Measurements from ENCODE around the gene IAPP. TPM values are rescaled to one million over a fixed set of nuclear protein-coding genes. Genes with fewer than 3 reads are reported as not detected.
"Not testable (repeated sequence)": the region's sequence is repeated elsewhere in the genome, so short reads cannot be mapped to it uniquely, and the experiment has no call there.

IAPP gene
- total RNA-seq, result not detected in 2 replicates

DNA sequence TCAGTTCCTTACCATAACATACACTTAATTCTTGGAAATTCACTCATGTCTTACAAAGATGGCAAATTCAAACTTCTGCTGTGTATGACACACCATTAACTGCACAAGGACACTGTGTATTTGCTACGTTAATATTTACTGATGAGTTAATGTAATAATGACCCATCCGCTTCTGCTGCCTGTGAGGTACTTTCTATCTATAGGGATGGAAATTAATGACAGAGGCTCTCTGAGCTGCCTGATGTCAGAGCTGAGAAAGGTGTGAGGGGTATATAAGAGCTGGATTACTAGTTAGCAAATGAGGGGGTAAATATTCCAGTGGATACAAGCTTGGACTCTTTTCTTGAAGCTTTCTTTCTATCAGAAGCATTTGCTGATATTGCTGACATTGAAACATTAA is at the start of gene IAPP:
TSS of gene IAPP (plus strand) at position 301 of the 400 bp plus-strand sequence. CDS start 450 bp downstream, outside the sequence.
- DNase-seq (ENCODE audit: extremely low read depth, low read depth, low spot score), result no peak

GRCh38 chr12:21323736-21324135 is 49.0 kb upstream of the IAPP start:
- no peak for DNase-seq (ENCODE audit: extremely low read depth, low read depth, low spot score)

DNA sequence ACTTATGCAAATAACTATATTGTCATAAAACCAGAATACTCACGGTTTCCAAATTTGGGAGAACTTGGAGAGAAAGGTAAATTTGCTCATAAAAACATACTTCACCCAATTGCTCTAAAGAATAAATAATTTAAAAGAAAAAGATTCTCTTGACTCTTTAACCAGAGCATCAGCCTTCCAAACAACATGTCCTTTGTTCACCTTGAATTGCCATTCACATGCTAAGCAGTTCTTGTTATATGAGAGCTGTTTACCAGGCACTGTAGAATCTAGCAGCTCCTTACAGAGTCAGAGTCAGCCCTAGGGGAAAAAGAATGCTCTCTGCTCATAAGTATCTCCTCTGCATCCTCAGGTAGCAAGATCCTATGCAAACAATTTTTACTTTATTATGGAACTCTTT is 48.2 kb upstream of the IAPP start:
- DNase-seq (ENCODE audit: extremely low read depth, low read depth, low spot score), result no peak

- no peak for DNase-seq (ENCODE audit: extremely low read depth, low read depth, low spot score)
Measured at GRCh38 chr12:21328578-21328977, 44.1 kb upstream of the IAPP start.

DNA sequence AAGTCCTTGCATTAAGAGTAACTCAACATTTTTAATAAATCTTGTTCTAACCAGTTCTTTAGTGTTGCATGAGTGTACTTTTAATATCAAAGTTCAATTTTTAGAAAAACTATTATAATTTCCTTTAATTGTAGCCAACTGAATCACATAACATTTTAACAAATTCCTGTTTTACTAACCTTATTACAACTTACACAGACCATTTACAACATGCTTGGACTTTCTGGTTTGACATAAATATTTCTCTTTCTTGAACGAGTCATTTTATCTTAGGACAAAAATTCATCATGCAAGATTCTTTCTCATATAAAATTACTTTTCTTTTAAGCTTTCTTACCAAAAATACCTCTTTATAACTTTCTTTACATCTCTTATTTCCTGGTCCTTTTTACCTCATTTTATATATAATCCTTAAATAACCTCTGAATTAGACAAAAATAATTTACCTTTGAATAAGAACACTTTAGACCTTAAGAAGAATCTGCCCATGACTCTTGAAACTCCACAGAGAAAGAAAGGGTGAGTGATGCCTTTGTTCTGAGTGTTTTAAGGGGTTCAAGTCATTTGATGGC is 41.9 kb upstream of the IAPP start:
- DNase-seq (ENCODE audit: extremely low read depth, low read depth, low spot score), result peak; percentile 3

- DNase-seq (ENCODE audit: extremely low read depth, low read depth, low spot score), result no peak
Measured at GRCh38 chr12:21334771-21335325, 37.9 kb upstream of the IAPP start, which contains the start of gene SLCO1A2. Gene SLCO1A2 (minus strand): TSS chr12:21334917. CDS start chr12:21334647, 270 bp downstream.

DNA sequence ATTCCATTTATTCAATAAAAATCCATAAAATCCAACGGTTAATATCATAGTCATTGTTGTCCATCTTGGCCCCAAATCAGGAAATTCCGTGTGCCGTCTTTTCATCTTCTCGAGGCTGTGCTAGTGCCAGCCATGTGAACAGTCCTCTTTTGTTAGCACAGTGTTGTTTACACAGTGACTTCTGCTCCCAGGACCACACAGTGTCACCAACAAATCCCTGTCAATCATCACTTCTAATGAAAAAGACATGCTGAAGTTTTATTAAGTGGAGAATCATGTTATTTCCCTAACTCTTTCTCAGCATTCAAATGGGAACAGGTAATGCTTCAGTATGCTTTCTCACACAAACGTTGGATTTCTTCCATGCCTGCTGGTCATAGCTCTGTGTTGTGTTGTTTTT is 36.0 kb upstream of the IAPP start:
- DNase-seq (ENCODE audit: extremely low read depth, low read depth, low spot score), result no peak

DNA sequence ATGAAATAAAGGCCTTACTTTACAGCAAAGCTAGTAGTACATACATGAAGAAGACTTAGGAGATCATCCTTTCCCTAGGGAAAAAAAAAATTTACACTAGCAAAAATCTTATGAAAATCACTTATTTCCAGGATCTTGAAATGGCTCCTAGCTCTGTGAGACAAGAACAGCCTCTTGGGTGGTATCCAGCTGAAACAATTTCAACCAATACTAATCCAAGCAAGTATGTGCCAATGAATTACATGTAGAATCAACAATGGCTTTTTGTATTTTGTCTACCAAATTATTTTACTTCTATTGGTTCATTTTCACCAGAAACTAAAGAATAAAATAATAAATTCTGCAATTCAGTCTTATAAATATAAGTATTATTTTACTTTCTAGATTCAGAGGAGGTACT is 35.2 kb upstream of the IAPP start:
- no peak for DNase-seq (ENCODE audit: extremely low read depth, low read depth, low spot score)

DNA sequence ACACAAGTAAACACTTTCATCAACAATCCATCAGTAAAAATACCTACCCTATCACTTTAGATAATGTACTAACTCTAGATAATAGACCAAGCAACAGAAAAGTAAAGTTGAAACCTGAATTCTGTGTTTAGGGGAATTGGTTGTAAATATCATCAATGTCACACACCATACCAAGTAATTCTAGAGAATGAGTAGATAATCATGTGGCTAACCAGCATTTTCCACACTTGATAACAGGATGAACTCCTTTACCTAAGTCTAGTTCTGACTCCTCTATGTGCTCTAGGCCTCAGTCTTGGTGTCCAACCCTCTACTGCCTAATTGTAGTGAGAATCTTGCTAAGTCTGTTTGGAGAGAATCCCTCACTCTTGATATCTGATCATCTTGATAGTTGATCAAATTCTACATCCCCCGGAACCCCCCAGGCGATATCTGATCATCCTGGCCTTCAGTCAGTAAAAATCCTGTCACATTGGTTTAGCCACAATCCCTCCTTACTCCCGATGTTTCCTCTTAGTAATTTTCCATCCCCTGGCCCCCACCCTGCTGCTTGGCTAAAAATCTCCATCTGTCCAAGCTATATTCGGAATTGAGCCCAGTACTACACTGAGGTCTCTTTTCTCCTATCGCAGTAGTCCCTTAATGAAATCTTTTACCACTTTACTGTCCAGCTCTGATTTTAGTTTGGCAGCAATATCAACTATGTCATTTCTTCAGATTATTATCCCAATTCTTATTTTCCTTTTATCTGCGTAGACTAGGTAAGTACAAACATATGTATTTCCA is 34.5 kb upstream of the IAPP start:
- no peak for DNase-seq (ENCODE audit: extremely low read depth, low read depth, low spot score)

DNA sequence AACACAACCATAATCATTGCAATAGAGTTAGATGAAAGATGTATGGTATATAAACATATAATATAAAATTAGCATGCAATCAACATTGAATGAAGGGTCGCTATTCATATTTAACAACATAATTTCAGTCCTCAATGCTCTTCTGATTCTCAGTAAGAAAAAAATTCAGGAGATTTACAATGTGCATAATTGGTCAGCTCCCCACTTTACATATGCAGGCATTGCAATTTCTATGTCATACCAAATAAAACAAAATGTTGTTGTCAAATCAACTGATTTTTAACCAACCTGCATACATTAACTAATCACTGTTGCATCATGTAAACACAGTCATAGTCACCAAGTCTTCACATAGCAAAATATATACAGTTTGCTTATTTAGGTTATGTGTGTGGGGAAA is 32.8 kb upstream of the IAPP start:
- no peak for DNase-seq (ENCODE audit: extremely low read depth, low read depth, low spot score)

GRCh38 chr12:21340403-21340802 is 32.3 kb upstream of the IAPP start:
- no peak for DNase-seq (ENCODE audit: extremely low read depth, low read depth, low spot score)

GRCh38 chr12:21341769-21342168 is 30.9 kb upstream of the IAPP start:
- no peak for DNase-seq (ENCODE audit: extremely low read depth, low read depth, low spot score)

- no peak for DNase-seq (ENCODE audit: extremely low read depth, low read depth, low spot score)
Measured at GRCh38 chr12:21343636-21344035, 29.1 kb upstream of the IAPP start.

DNA sequence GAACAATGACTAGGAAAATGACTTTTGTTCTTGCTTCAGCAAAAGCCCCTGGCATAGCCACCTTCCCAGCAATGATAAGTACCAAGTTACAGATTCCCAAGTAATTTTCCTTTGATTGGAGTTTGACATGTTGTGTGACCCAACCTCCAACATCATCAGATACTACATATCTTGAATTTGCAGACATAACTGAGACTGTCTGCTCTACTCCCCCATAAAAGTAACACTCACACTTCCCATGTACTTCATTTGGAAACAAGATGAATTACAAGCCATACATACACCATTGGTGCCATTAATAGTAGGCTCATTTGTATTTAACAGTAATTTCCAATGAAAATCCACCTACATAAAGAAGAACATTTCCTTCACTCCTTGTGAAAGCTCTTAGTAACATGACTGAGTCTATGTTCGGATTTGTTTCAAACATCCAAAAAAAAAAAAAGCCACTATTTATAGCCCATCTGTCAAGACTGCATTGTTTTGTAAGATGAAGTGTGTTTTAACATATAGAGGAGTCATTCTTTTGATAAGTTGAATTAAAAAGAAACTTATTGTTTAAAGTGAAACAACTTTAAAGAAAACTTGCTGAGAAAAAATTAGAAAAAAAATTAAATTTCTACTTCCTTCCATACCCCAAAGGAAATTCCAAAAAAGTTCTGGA is 26.0 kb upstream of the IAPP start:
- no peak for DNase-seq (ENCODE audit: extremely low read depth, low read depth, low spot score)

DNA sequence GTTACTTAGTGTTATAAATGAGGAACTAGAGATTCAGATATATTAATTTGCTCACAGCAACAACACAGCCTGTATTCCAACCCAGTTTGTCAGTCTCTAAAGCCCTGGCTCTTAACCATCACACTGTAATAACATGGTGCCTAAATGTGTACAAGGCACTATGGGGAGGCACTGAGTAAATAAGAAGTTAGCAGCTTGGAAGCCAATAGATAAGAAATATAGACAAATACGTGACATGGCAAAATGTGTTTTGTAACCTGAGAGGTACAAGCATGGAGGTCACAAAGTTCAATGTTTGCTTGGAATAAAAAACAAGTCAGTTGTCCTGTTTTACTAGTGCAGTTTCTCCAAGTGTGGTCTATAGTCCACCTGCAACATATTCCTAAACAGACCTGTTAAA is 21.7 kb upstream of the IAPP start:
- DNase-seq (ENCODE audit: extremely low read depth, low read depth, low spot score), result no peak

- no peak for DNase-seq (ENCODE audit: extremely low read depth, low read depth, low spot score)
Measured at GRCh38 chr12:21353487-21353886, 19.2 kb upstream of the IAPP start.

DNA sequence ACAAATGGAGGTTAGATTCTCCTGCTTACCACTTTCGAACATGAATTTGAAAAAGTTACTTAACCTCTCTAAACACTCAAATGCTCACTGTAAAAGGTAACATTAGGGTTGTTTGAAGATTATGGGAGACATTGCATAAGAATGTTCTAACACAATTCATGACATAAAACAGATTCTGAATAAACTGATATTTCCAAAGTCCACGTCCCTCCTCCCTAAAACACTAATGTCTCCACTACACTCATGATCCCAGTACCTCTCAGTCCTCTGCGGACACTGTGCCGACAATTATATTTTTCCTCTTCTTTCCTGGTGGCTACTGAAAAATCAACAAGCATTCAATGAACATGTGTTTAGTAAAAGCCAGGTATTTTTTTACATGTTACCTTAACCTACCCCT is 18.8 kb upstream of the IAPP start:
- DNase-seq (ENCODE audit: extremely low read depth, low read depth, low spot score), result no peak

- no peak for DNase-seq (ENCODE audit: extremely low read depth, low read depth, low spot score)
Measured at GRCh38 chr12:21354641-21355040, 18.1 kb upstream of the IAPP start.

DNA sequence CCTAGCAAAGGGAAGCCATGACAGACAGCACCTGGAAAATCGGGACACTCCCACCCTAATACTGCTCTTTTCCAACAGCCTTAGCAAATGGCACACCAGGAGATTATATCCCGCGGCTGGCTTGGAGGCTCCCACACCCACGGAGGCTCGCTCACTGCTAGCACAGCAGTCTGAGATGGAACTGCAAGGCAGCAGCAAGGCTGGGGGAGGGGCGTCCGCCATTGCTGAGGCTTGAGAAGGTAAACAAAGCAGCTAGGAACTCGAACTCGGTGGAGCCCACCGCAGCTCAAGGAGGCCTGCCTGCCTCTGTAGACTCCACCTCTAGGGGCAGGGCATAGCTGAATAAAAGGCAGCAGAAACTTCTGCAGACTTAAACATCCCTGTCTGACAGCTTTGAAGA is 12.1 kb upstream of the IAPP start:
- DNase-seq (ENCODE audit: extremely low read depth, low read depth, low spot score), result not testable (repeated sequence)

DNA sequence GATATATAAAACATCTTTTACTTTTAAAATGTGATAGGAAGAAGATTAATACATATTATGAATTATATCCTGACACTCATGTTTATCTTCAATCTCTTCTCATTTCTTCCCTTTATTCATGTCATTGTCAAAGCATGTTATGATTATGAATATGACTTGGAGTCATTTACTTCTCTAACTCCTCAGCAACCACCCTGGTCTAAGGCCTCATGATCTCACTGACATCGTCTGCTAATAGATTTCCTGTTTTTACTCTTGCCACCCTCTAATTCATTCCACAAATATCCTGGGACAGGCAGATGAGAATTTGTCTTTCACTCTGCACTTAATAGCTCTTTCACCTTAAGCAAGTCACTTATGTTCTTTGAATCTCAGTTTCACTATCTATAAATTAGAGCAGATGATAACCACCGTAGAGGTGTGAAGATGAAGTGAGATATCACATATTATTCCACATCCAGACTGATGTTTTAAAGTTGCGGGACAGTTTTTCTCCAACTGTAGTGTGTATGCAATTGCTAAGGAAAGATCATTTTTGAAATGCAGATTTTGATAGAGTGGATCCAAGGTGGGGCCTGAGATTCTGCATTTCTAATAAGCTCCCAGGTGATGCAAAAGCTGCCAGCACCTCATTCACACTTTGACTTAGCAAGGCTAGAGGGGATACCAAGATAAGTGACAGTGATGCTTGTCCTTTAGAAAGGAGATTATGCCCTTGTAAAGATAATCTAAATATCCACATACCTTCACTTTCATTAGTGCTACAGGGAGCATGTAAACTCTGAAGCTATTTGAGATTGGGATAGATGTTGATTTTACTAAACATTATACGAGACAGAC is 3.3 kb upstream of the IAPP start:
- no peak for DNase-seq (ENCODE audit: extremely low read depth, low read depth, low spot score)
